RKO (cell line): ENCODE measurements around the gene KRTAP5-7.

ENCODE experiments used
- DNase-seq: peaks from one replicate; pipeline ENCODE4 v3.0.0-alpha.2; 2016; ENCODE audit warnings: low spot score

KRTAP5-7 gene

GRCh38 chr11:71495286-71496230 lies 31.5 kb upstream of the KRTAP5-7 start:
- DNase-seq = no peak

- no peak for DNase-seq
Observed at GRCh38 chr11:71496421-71496820, 30.6 kb upstream of the KRTAP5-7 start.

GRCh38 chr11:71498091-71498490 lies 29.0 kb upstream of the KRTAP5-7 start:
- no peak for DNase-seq

GRCh38 chr11:71499125-71499524 lies 27.9 kb upstream of the KRTAP5-7 start:
- DNase-seq = peak; percentile 3

DNA sequence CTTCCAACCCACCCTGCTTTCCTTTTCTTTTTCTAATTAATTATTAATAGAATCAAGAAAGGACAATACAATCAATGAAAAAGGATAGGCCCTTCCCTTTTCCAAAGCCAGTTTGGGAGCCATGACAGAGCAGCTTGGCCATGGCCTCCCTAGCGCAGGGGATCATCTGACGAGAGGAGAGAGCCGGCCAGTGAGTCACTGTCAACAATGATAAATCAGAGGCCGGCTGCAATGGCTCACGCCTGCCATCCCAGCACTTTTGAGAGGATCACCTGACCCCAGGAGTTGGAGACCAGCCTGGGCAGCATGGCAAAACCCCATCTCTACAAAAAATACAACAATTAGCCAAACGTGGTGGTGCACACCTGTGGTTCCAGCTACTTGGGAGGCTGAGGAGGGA lies 27.5 kb upstream of the KRTAP5-7 start:
- no peak for DNase-seq

DNA sequence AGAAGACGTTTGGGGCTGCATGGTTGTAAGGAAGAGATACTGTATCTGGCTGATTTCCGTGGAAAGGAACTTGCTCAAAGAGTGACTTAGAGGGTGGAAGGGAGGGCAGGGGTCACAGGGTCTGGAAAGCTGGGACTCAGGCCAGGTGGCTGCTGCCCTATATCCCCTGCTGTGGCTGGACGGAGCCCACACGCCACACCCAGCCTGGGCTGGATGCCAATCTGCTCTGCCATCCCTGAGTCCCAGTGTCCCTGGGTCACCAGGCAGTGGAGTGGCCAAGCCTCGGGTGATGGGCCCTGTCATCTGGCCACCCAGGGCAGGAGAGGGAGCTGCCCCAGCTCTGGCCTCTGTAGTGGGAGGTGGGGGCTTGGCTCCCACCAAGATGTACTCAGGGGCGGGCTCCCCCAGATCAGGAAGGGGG lies 26.5 kb upstream of the KRTAP5-7 start:
- no peak for DNase-seq

DNA sequence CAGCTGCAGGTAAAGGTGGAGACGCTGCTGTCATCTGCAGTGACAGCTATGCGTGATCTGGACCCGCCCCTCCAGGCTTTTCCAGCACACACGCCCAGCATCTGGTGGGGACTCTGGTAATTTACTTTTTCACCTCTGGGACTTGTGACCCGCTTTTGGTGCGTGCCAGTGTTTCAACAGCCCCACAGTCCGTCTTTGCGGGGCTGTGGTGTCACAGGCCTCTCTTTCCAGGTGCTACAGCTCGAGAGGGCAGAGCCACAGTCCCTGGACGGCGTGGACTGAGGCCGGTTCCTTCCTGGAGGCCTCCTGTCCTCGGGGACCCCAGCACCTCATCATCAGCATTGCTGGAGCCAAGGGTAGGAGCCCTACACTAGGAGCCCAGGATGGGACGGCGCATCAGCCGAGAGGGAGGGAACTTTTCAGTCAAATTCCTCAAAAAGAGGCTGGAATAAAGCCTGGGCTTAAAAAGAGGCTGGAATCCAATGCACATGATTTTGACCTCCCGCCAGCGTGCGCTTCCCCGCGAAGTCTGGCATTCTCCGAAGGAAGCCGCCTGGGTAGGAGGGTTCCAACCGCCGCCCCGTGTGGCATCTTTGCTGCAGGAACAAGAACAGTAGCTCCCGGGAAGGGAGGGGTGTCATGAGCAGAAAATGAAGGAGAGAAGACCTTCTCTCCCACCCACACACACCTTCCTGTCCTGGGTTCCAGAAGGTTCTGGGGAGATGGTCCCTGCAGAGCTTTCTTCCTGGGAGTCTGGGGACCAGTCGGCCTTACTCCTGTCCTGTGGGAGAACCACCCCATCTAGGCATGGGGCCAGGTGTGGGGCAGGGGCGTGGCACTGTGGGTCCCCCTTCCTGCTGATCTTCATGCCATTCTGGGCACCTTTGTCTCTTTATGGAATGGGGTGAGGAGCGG lies 25.7 kb upstream of the KRTAP5-7 start:
- DNase-seq = no peak

DNA sequence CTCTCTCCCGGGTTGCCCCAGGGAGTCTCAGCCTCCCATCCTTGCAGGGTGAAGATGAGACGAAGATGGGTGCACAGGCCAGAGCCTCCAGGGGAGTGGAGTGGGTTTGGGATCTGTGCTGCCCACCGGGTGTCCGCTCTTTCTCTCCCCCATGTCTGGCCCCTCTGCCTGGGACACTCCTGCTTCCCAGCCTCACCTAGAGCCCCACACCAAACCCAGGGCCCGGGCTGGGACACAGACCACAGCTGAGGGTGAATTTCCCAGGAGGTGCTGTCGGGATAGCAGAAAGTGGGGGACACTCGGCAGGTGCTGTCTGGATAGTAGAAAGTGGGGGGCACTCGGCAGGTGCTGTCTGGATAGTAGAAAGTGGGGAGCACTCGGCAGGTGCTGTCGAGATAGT lies 25.0 kb upstream of the KRTAP5-7 start:
- DNase-seq = no peak

DNA sequence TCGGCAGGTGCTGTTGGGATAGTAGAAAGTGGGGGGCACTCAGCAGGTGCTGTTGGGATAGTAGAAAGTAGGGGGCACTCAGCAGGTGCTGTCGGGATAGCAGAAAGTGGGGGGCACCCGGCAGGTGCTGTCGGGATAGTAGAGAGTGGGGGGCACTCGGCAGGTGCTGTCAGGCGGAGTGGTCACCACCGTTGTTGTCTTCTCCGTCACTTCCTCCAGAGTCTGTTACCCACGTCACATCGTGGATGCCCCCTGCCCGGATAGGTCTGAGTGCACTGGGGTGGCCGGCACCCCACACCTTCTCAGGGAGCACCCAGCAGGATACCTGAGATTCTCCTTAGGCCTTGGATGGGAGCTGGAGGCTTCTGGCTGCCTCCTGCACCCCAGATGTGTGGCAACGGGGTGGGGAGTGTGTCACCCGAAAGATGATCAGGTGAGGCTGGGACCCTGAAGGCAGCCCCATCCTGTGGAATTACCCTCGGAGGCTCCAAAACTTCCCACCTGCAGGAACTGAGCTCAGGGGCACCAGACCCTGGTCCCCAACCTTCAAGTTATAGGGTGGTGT lies 24.1 kb upstream of the KRTAP5-7 start:
- no peak for DNase-seq

DNA sequence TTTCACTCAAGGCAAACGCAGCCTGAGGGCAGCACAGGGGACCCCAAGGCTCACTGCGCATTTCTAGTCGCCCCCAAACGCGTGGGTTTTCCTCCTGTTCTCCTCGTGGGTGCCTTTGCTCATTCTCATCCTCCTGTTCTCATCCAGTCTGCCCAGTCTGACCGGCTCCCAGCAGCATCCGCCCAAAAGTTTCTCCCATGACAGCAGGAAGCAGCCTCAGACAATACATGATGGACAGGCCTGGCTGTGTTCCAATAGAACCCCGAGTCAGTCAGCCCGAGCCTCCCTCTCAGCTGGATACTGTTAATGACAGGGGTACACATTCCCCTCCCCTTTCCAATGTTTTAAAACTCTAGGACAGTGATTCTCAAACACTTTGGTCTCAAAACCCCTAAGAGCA lies 22.5 kb upstream of the KRTAP5-7 start:
- no peak for DNase-seq

DNA sequence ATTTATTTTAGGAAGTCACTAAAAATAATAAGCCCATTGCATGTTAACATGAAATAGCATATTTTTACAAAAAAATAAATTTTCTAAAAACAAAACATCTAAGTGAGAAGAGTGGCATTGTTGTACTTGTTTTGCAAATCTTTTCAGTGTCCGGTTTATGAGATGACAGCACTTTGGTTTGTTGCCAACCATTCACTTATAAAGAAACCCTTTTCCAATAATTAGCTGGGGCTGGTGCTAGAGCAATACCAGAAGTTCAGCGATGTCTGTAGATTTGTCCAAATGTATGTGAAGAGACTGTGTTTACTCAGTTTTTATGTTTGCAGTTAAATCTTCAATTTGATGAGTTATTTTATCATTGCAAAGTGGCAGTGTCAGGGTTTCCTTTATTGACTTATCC lies 22.1 kb upstream of the KRTAP5-7 start:
- no peak for DNase-seq

- no peak for DNase-seq
Observed at GRCh38 chr11:71505781-71506180, 21.3 kb upstream of the KRTAP5-7 start.

GRCh38 chr11:71507102-71507501 lies 20.0 kb upstream of the KRTAP5-7 start:
- DNase-seq = no peak

- DNase-seq = no peak
Observed at GRCh38 chr11:71518506-71519471, 8.3 kb upstream of the KRTAP5-7 start.

DNA sequence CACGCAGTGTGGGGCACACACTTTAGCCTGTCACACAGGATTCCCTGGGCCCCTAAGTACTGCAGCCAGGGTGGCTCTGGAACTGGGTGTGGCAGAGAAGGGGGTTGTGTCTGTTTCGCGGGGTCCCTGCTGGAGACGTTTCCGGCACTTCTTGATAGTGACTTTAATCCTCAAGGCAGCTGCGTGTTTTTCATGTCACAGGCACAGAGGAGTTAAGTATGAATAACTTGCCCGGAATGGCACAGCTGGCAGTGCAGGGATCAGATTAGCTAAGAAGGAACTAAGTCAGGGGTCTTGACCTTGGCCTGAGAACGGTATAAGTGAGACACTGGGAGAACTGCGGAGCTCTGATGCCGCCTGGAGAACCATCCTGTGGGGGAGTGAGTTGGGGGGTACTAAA lies 7.5 kb upstream of the KRTAP5-7 start:
- DNase-seq = no peak

- DNase-seq = no peak
Observed at GRCh38 chr11:71525188-71525937, 1.7 kb upstream of the KRTAP5-7 start.

GRCh38 chr11:71525938-71526495 lies 1.1 kb upstream of the KRTAP5-7 start:
- no peak for DNase-seq

DNA sequence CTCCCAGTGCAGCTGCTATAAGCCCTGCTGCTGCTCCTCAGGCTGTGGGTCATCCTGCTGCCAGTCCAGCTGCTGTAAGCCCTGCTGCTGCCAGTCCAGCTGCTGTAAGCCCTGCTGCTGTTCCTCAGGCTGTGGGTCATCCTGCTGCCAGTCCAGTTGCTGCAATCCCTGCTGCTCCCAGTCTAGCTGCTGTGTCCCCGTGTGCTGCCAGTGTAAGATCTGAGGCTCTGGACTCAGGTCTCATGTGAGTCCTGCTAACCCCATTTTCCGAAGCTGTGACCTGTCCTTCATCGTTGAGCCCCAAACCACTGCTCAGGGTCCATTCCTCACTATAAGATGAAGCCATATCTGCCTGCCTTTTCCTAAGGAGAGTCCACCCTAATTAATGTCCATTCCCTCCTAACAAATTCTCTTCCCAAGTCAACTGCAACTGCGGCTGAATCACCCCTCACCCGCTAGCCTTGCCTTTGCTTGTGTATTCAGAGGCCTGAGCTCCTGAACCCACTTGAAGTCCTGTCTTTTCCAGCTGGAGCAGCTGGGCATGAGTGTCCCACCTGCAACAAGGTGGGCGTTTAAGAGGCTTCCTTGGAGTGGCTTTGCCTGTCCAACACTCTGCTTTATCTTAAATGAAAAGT lies 626 bp downstream of the KRTAP5-7 start:
- no peak for DNase-seq

DNA sequence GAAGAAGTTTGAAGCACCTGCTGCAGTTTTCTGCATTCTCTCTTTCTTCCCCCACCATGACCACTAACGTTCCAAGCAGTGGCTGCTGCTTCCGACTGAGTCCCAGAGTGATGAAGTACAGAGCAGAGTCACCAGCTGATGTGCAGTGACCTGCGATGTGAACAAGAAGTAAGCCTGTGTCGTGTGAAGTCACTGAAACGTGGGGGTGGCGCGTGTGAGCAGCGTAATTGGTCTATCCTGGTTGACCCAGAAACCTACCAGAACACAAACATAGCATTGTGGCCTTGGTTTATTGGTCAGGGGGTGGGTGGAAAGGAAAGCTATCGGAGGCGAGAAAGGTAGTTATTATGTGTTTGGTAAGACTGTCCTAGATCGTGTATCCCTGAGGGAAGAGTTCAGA lies 3.5 kb downstream of the KRTAP5-7 start:
- no peak for DNase-seq
